Adrenal gland (tissue), 5 donors: ENCODE results near the gene FAM241A.

Experiments
- CTCF ChIP-seq, 6 experiments: fragments of 450-650 bp in 4 of 6; fragments of 200-600 bp in 2 of 6; sonication (generic) in 1 of 6; IDR thresholded peaks; 1 replicate in 5 of 6; 2 replicates in 1 of 6; pipeline versions ENCODE4 v1.5.1 to v1.8.0; 2016 to 2021; ENCODE audit warnings: antibody characterized with exemption in 6 of 6, mild to moderate bottlenecking in 2 of 6, moderate library complexity in 1 of 6
- POLR2A ChIP-seq, 2 donors: fragments of 450-650 bp; IDR thresholded peaks; one replicate each; pipeline ENCODE4 v1.6.1; 2017; ENCODE audit warnings: antibody characterized with exemption in 2 of 2, mild to moderate bottlenecking in 2 of 2, moderate library complexity in 1 of 2
- donor health status: DM: no; HTN: no; CAD: no.

GRCh38 chr4:112140536-112140935, 4.7 kb upstream of the FAM241A start:
- TF ChIP-seq CTCF (IDR thresholded peaks at IDR 0.05) (no peak), POLR2A (IDR thresholded peaks at IDR 0.05) (no peak)
